Hippocampal formation (tissue), 2 donors: ENCODE measurements around the gene LYZL1.
"Not testable (repeated sequence)": the region's sequence is repeated elsewhere in the genome, so short reads cannot be mapped to it uniquely, and the experiment has no call there.

Experiments
- DNase-seq, 2 donors: peaks; one replicate each; lab custom pipeline; 2025; lab: John Stamatoyannopoulos, UW

Gene LYZL1

DNA sequence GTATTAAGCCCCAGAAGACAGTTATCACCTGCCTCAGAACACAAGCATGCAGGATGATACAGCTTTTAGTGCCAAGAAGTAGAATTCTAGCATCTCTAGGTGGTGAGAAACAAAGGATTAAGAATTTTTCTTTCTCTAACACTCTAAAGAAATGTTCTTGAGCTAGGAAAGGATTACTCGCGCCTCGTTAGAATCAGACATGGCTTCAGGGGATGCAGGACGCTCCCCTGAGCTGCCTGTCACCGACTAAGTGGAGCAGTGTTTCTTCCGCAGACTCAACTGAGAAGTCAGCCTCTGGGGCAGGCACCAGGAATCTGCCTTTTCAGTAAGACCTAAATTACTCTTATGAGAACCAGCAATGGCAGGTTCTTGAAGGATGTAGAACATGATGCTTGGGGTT is at the start of gene LYZL1:
LYZL1 (plus strand) TSS at position 165 of the 400 bp plus-strand sequence. CDS start 2,798 bp downstream, outside the sequence.
- not testable (repeated sequence) for DNase-seq

DNA sequence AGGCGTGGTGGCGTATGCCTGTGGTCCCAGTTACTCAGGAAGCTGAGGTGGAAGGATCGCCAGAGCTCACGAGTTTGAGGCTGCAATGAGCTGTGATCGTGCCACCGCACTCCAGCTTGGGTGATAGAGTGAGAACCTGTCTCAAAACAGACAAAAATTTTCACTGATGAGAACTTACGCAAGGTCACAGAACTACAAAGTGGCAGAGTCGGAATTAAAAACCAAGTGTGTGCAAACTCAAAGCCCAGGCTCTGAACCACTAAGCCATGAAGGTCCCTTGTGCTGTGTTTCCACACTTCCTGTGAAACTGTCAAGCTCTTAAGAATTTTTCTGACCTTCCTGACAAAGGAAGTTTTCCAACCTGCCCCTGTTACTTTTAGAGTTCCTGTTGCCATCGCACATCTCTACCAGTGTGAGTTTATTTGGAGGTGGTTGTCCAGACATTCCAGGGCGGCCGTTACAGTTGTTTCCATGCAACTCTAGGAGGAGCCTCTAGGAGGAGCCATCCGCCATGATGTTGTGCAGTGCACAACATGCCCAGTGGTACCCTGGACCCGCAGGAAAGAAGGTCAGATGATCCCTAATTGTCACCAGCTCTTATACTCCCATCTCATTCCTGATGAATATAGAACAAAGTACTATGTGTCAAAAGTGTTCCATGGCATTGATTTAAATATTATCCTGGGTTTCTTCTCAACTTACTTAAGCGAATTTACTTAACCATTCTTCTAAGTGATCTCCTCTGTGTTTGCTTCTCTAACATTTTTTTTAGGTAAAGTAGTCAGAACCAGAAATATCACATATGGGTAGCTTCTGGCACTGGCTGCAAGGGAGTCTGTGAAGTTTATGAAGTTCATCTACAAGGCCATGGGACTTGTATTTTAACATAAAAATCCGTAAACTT is 49.0 kb upstream of the LYZL1 start:
- no peak for DNase-seq

DNA sequence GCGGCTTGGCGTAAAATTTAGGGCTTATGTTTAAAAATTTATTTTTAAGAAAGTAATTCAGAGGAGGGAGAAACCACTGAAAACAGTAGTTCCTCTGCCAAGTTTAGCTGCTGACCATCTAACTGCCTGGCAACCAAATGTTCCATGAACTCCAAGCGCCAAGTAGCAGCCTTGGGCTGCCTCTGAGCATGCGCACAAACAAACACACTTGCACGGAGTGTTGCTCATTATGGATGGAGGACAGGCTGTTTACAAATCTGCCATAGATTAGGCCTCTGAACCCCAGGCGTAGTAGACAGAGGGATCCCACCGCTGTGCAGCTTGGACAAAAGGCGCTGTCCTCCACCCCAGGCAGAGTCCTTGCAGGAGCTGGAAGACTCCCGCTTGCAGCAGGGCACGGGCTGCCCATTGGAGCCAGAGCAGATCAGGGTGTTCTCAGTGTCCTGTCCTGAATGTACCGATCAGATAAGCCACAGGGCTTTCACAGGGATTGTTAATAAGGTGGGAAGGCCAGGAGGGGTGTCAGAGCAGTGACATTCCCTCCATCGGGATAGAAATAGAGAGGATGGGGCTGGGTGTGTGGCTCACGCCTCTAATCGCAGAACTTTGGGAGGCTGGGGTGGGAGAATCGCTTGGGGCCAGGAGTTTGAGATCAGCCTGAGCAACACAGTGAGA is 47.7 kb upstream of the LYZL1 start:
- peak in 1 of 2 donors; percentile 47 for DNase-seq

DNA sequence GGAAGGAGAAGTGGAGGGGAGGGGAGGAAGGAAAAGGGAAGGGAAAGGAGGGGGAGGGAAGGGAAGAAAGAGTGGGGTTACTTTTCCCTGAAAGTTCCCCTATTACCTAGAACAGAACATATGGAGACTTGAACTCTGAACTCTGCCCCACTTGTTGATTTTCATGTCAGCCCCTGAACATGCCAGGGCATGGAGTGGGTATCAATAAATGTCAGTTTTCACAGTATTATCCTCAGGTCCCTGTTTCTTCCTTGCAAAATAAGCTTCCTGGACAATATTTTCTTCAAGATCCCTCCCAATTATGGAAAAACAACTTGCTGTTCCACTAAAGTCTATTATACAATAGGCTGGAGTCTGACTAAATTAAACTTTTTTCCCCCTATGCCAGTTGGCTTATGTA is 46.9 kb upstream of the LYZL1 start:
- DNase-seq = no peak

DNA sequence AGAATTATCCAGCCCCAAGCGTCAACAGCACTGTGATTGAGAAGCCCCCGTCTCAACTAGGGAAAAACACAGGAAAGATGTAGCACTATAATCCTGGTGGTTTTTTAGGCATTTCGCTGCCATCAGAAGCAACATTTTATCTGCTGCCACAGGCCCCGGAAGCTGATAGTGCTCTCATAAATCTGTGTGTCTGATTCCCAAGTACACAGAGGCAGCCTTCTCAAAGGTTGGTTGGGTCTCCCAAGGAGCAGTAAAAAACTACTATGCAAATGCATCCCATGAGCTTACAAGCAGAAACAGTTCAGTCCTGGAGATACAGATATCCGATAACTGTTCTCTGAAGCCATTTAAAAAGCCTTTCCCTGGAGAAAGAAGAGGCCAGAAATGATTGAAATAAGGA is 45.8 kb upstream of the LYZL1 start:
- DNase-seq = no peak

DNA sequence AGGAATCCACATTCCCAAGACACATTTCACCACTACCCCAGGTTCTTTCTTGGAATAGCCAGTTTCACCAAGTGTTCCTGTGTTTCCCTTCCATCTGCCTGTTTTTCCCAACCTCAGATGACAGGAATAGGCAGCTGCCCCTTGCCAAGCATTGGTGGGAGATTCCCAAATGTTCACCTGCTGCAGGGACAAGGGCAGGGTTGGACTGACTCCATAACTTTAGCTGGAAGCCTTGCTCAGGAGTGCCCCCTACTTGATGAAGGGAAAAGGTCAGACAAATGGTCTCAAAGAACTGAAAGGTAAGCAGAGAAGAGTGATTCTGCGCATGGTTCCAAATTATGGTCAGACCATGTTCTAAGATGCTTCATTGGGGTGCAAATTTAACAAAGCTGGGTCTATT is 45.1 kb upstream of the LYZL1 start:
- no peak for DNase-seq

DNA sequence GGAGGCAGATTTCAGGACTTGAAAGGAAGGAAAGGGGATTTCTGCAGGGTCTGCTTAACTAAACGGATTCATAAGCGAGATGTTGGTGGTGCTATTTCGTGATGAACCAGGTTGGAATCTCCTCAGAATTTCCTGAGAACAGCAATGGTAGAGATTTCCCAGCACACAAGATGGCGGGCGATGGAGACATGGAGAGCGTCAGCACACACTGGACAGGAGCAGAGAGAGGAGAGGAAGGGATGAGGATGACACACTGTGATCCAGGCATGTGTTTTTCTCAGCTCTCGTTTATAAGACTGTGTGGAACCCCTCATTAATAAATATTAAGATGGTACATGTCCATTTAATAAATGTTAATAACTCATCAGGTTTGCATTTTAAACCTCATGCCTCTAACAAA is 43.9 kb upstream of the LYZL1 start:
- DNase-seq = no peak

DNA sequence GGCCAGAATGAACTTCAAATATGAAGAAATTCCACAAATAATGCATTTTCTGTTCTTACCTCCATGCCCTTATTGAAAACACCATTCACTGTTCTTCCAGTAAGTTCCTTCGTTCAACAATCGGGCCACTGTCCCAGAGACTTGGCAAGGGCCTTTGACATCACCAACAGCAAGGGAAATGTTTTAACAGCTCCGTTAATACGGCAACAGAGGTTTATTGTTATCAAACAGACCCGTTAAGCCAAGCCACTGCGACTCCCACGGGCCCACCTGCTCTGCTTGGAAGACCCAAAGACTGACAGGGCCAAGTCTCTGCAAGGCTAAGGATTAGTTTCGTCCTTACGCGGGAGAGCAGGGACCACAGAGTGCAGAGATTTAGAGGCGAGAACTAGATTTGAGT is 43.4 kb upstream of the LYZL1 start:
- DNase-seq = peak; percentile 71 to 81

DNA sequence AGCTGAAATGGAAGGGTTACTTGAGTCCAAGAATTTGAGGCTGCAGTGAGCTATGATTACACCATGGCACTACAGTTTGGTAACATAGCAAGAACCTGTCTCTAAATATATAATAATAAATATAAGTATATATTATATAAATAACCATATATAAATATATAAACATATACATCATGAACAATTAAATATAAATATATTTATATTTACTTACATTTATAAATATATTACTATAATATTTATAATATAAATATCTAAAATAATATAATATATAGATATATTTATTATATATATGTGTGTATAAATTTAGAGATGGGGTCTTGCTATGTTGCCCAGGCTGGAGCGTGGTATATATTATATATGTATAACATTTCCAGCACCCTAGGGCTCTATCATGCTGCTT is 42.4 kb upstream of the LYZL1 start:
- DNase-seq = no peak

DNA sequence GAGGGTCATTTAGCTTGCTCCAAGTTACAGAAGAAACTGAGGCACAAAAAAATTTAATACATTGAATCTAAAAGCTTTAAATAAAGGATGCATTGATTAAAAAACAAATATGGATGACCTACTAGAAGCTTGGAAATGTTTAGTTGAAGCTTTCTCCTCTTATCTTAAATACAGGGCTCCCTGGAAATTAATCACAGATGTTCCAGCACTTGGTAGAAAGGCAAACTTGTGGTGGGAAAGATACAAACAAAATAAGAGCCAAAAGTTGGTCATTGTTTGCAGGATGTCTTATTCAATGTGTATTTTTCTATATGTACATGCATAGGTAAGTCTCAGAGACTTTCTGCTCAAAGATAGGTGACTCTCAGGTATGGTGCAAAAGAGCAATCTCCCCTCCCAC is 40.7 kb upstream of the LYZL1 start:
- DNase-seq = no peak

DNA sequence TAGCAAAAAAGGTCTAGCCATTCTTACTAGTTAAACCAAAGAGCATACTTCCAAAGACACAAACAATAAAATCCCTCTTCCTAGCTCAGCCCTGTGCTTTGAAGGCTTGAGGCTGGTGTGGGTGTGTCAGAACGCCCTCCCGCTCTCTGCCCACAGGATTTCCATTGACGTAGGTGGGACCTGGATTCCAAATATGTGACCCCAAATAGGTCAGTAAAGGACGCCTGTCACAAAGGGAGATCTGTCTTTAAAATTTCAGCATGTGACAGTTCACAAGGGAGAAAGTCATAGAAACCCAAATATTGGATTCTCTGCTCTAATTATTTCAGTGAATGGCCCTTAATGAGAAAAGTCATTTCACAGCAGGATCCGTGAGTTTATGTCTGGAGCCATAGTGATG is 39.9 kb upstream of the LYZL1 start:
- DNase-seq = no peak

DNA sequence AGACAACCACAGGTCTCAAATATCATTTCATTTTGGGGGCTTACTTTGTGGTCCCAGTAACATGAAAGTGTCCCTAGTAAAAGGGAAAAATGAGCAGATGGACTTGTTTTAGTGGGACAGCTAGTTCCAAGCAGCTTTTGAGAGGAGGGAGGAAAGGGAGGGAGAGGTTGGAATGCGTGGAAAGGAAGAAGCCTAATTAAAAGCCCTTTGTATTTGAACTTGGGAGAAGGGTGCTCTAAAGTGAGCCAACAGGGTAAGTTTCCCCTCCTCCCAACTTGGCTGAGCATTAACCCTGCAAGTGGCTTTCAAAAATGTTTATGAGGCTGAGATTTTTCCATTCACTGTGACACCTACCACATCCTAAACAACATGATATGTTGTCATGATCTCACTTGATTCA is 38.8 kb upstream of the LYZL1 start:
- DNase-seq = no peak

DNA sequence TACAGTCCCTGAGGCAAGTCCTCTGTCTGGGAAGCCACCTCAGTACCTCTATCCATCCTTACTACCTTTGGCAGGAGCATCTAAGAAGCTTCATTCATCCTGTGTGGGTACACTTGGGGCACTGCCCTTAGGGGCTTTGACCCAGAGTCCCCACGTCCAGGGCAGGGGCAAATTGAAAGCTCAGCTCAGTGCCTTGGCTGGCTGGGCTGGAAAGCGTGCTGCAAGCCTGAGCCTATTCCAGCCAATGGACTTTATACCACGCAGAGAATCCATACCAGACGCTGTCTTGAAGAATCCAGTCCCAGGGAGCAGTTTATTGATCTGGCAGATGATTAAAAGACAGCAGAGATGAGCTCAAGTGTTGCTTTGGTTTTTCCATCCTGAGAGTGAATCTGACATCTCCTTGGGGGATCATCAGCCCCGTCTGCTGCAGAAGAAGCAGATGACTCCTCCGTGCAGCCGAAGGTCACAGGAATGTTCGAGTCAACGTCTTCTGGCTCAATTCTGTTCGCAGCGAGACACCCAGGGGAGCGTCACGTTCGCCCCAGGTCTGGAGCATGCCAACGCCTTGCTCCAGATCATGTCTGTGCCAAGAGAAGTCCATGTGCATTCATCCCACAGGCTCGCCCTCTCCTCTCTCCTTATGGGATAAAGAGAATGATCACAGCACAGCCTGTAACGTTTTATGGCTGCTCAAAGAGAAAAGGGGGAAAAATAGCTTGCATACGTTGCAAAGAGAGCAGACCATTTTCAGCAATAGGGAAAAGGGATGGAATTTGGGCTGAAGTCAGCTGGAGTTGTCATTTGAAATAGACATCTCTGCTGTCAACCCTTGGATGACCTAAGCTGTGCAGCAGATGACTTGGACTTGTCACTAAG is 35.8 kb upstream of the LYZL1 start:
- DNase-seq = no peak

DNA sequence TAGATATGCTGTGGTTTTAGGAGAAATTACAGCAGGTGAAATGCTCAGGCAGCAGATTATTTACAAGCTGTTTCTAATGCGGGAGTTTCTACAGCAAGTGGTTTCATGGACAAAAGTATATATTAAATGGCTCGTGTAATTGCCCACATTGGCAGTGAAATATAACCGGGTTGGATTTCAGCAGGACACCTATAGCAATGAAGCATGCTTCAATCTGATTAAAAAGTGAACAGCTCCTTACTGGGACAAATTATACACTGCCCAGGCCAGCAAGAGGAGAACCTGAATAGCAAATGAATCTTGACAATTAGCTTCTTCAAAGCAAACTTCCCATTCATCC is 35.2 kb upstream of the LYZL1 start:
- no peak for DNase-seq

DNA sequence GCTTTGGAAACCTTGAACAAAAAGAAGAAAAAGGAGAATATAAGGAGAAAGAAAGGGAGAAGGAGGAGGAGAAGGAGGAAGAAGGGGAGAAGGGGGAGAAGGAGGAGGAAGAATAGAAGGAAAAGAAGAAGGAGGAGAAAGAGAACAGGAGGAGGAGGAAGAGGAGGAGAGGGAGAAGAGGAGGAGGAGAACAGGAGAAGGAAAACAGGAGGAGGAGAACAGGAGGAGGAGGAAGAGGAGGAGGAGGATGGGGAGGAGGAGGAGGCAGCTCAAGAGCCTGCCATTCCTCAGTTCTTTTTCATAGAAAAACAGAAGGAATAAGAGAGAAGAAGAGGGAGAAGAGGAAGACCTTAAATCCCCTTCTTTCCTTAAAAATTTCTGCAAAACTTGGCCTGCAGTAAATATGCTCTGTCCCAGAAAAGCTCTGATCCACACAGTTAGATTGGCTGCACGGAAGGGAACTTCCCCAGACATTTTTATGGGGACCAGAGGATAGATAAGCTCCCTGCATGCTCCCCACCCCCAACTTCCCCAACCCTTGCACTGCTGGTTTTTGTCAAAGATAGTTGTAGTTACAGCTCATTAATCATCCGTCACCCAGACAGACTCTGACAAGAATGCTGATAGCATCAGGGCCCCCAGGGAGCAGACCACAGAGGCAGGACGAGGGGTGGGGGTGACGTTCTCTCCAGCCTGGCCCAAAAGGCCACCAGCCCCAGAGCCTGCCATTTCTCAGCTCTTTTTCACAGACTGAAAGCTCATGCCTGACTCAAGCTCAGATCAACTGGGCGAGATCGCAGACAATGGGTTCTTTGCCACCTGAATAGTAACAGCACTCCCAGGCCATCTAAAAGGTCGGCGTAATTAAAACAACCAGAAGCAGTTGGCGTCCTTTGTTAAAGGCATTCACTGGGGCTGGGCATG is 34.5 kb upstream of the LYZL1 start:
- DNase-seq = no peak

DNA sequence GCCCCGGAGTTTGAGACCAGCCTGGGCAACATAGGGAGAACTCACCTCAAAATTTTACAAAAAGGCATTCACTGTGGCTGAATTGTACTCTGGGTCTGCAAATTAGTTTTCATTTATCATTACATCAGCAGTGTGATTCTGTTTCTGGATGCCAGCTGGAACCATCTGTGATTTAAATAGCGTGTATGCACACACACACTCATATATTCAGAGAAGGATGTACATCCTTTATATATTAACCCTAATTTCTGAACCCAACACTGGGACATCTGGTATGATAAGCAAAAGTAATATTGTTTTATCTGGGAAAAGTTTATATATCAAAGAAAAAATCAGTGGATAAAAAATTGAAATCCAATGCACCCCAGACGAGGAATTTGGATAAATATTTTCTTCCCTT is 33.8 kb upstream of the LYZL1 start:
- no peak for DNase-seq

DNA sequence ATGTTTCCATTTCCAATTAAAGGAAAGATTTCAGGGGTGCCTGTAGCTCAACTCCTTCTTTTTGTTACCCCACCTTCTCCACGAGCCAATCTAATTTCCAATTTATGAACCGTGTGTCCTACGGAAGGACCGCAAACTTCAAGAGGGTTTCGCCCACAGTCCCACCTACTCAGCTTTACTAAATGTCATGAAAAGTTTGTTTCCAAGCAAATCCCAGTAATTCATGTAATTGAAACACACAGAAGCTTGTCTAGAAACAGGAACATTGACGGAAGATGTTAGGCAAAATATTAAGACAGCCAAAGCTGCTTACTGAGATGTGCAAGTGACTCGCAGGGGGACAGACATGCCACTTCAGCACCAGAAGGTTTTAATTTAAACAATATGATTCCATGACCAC is 32.9 kb upstream of the LYZL1 start:
- DNase-seq = no peak

DNA sequence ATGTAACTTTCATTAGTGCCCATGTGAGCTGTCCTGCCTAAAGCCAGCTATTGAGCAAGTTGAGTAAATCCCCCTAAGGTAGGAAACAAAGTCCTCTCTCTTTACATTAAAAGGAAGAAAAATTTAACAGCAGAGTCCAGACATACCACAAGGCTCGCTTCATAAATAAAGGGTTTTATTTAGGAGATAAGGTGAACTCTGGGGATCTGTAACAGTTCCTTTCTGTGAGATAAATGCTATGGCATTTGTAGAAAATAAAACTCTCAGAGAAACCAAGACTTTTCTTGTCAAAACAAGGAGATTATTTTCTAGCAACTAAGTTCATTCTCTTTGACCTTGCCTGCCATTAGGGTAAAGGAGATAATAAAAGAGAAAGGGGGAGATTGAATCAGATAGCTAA is 32.3 kb upstream of the LYZL1 start:
- DNase-seq = no peak

DNA sequence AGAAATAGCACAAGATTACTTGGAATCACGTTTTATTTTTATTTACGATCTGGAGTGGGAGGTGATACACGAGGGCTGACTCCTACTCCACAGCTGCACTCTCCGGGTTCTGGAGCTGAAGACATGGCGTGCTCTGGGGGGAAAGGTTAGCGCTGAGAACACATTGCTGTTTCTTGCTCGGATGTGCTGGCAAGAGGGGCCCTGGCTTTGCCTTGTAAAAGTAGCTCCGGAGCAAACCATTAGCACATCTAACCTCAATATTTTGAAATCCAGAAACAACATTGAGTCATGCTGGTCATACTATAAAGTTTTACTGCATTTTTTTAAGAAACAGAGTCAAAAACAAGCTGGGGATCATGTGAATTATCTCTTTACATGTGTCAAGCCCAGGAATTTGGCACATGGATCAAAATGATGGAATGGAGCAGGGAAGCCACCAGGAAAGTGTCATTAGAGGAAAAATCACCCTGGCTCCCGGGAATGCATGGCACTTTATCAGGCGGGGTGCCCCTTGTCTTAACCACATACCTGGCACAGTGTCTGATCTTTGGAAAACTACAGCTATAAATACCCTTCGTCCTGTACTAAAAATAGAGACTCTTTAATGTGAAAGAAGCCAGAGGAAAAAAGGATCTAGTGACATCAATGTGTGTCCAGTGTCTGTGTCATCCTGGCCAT is 31.6 kb upstream of the LYZL1 start:
- no peak for DNase-seq

DNA sequence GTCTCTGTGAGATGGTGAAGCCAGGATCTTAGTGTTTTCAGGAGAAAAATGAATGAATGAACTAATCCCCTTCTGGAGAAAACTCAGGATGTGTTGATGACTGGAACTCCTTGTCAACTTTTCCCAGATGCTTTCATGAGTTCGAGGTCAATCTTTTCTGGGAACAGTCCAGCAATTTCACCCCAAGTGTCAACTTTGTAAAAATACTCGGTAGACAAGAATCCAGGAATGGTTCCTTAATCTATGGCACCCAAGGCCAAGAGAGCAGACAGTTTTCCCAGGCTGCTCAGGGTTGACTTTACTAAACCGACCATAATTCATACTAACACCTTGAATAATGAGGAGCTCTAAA is 31.1 kb upstream of the LYZL1 start:
- DNase-seq = no peak

DNA sequence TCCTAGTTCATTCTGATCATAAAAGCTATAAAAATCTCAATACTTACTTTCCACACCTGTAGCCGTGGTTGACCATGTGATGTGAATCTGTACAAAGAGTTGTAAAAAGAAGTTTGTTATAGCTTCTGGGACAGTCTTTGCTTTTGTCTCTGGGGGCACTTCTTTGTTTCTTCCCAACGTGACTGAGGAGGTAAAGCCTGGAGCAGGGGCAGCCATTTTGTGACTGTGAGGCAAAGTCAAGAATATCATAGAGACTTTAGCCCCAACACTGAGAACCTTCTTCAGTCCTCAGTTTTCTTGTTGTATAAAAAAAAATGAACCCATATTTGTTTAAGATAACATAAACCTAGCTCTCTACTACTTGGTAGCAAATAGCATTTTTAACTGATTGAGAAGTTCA is 29.4 kb upstream of the LYZL1 start:
- DNase-seq = no peak
